Peyer's patch (tissue), 4 donors: Measurements from ENCODE around the gene FAM50A. TPM values are rescaled to one million over a fixed set of nuclear protein-coding genes. Genes with fewer than 3 reads are reported as not detected.
"Not testable (repeated sequence)": the region's sequence is repeated elsewhere in the genome, so short reads cannot be mapped to it uniquely, and the experiment has no call there.

ENCODE experiments used
- DNase-seq, 3 donors: peaks; one replicate each; pipeline ENCODE4 v3.0.0-alpha.2; 2017 to 2019
- H3K27ac ChIP-seq, 4 donors: fragments of 200-600 bp; sonication (generic); one replicate each; pipeline ENCODE4 v1.5.1; 2016 to 2019
- H3K27me3 ChIP-seq, 2 donors: fragments of 200-600 bp; sonication (generic); one replicate each; pipeline ENCODE4 v1.5.1; 2019
- H3K36me3 ChIP-seq, 3 donors: fragments of 200-600 bp; sonication (generic); one replicate each; pipeline ENCODE4 v1.5.1; 2016 to 2019
- H3K4me1 ChIP-seq, 4 donors: fragments of 200-600 bp; sonication (generic); one replicate each; pipeline ENCODE4 v1.5.1; 2016 to 2019
- H3K4me3 ChIP-seq, 4 donors: fragments of 200-600 bp; sonication (generic); 1 replicate in 3 of 4; 2 replicates in 1 of 4; pipeline ENCODE4 v1.5.1; 2016 to 2019; ENCODE audit warnings: mild to moderate bottlenecking in 1 of 4
- H3K9me3 ChIP-seq, 4 donors: fragments of 200-600 bp; sonication (generic); one replicate each; pipeline ENCODE4 v1.5.1; 2016 to 2019; ENCODE audit warnings: mild to moderate bottlenecking in 1 of 4
- POLR2A ChIP-seq, 2 donors: fragments of 450-650 bp; IDR thresholded peaks; one replicate each; pipeline ENCODE4 v1.5.1; 2017; ENCODE audit warnings: antibody characterized with exemption in 2 of 2, mild to moderate bottlenecking in 2 of 2, moderate library complexity in 2 of 2
- total RNA-seq, 4 donors: library from RNA; depleted of rRNA; stranded (reverse); fragments of >200 nt; gene quantifications; one replicate each; pipeline ENCODE4 v1.1.0, GENCODE V29; 2016
- TF ChIP-seq, protein P1 (sequence below), 6 experiments: fragments of 450-650 bp in 4 of 6; fragments of 200-600 bp in 2 of 6; sonication (generic) in 1 of 6; IDR thresholded peaks; one replicate each; pipeline ENCODE4 v1.5.1; 2017 to 2019; ENCODE audit warnings: antibody characterized with exemption in 6 of 6, mild to moderate bottlenecking in 3 of 6, moderate library complexity in 1 of 6

The FAM50A gene, protein sequence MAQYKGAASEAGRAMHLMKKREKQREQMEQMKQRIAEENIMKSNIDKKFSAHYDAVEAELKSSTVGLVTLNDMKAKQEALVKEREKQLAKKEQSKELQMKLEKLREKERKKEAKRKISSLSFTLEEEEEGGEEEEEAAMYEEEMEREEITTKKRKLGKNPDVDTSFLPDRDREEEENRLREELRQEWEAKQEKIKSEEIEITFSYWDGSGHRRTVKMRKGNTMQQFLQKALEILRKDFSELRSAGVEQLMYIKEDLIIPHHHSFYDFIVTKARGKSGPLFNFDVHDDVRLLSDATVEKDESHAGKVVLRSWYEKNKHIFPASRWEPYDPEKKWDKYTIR
- 100 to 1,000 TPM in 1 of 4 donors, 10 to 100 TPM in 3; 35.6 to 212 (median 54.6) TPM for total RNA-seq

DNA sequence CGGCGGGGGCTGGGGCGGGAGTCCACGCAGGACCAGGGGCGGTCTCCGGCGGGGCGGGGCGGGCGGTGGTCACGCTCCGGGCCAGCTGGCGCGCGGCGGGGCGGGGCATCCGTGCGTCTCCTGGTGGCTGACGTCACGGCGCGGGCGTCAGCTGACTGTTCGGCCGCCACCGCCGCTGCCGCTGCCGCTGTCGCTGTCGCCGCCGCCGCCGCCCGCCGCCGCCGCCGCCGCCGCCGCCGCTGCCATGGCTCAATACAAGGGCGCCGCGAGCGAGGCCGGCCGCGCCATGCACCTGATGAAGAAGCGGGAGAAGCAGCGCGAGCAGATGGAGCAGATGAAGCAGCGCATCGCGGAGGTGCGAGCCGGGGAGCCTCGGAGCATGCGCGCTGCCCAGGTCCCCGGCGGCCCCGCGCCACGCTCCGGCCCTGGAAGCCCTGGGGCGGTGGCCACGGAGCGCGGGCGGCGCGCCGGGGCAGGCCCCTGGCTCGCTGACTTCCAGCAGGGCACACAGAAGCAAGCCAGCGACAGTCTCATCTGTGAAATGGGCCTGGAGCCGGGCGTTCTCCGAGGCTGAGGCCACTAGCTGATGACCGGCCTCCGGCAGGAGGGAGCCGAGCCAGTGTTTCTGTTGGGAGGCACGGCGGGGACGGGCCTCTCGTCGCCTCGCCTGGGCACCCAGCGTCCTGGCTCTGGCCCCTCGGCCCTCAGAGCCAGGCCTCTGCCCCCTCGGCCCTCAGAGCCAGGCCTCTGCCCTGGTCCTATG lies at the start of gene FAM50A:
Gene FAM50A (plus strand): TSS at position 150 of the 763 bp plus-strand sequence. CDS start 95 bp downstream, at position 245.
- TF ChIP-seq POLR2A (IDR thresholded peaks at IDR 0.05): peak in 1 of 2 donors; percentile 66
- TF ChIP-seq, protein P1, sequence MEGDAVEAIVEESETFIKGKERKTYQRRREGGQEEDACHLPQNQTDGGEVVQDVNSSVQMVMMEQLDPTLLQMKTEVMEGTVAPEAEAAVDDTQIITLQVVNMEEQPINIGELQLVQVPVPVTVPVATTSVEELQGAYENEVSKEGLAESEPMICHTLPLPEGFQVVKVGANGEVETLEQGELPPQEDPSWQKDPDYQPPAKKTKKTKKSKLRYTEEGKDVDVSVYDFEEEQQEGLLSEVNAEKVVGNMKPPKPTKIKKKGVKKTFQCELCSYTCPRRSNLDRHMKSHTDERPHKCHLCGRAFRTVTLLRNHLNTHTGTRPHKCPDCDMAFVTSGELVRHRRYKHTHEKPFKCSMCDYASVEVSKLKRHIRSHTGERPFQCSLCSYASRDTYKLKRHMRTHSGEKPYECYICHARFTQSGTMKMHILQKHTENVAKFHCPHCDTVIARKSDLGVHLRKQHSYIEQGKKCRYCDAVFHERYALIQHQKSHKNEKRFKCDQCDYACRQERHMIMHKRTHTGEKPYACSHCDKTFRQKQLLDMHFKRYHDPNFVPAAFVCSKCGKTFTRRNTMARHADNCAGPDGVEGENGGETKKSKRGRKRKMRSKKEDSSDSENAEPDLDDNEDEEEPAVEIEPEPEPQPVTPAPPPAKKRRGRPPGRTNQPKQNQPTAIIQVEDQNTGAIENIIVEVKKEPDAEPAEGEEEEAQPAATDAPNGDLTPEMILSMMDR (IDR thresholded peaks at IDR 0.05): peak in 3 of 6 experiments; percentile 20 to 43 (median 21)
- peaks cover 0 to 29% (median 0%) of the 10 kb centered on the region in 3 donors for H3K36me3 ChIP-seq
- H3K4me3 ChIP-seq: peak within 1 kb of the TSS; percentile 43 to 80 (median 60)
- H3K4me1 ChIP-seq: peaks cover 0 to 10% (median 3%) of the 10 kb centered on the region in 4 donors
- peak within 1 kb of the TSS; percentile 73 to 87 (median 81) for H3K27ac ChIP-seq
- peak; percentile 77 to 92 (median 85) for DNase-seq
- H3K9me3 ChIP-seq: no peaks in the 10 kb centered on the region
- H3K27me3 ChIP-seq: no peaks in the 10 kb centered on the region

GRCh38 chrX:154396363-154396762 lies 47.6 kb upstream of the FAM50A start:
- H3K4me3 ChIP-seq, H3K27me3 ChIP-seq, H3K9me3 ChIP-seq, DNase-seq: not testable (repeated sequence)
- Histone ChIP-seq H3K36me3 (peaks cover 0 to 21% (median 0%) of the 10 kb centered on the region in 3 donors), H3K4me1 (peaks cover 0 to 12% (median 0%) of the 10 kb centered on the region in 4 donors), H3K27ac (peak overlapping the region in 2 of 4 donors; percentile 96 to 99)

DNA sequence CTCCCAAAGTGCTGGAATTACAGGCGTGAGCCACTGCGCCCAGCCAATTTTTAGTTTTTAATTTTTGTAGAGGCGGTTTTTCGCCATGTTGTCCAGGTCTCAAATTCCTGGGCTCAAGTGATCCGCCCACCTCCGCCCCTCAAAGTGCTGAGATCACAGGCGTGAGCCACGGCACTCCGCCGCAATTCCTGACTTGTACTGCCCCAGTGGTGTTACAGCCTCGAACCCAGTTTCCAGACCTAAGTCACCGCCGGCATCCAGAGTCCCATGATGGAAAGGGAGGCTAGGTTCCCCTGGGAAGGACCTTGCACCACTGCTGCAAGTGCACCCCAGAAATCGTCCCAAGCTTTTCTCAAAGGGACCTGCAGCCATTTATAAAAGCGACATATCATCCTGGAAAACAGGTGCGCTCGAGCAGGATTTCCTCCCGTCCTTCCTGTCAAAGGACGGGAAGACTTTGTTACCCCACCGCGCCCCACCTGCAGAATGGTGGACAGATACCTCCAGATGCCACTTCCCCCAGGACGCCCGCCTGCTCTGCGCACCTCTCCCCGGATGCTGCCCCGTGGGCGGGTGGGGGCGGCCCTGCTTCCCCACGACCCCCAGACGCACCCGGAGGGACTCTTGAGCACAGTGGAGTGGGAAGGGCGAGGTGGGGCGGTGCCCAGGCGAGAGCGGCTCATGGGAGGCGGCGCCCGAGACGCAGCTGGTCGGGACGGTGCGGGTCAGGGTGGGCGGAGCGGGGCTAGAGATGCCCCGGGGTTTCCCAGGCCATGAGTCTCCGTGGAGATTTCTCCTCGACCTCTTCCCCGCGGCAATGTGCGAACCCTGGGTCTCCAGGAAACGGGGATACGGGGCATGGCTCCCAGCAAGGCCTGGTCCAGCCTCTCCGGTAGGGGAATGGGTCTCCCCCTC lies 46.7 kb upstream of the FAM50A start:
- peaks cover 0 to 12% (median 0%) of the 10 kb centered on the region in 4 donors for H3K4me1 ChIP-seq
- no peaks in the 10 kb centered on the region for H3K9me3 ChIP-seq
- H3K27ac ChIP-seq: peak overlapping the region; percentile 92 to 99 (median 98)
- H3K27me3 ChIP-seq: no peaks in the 10 kb centered on the region
- peak; percentile 62 to 86 (median 84) for DNase-seq
- peak overlapping the region; percentile 44 to 74 (median 64) for H3K4me3 ChIP-seq
- H3K36me3 ChIP-seq: peaks cover 0 to 21% (median 0%) of the 10 kb centered on the region in 3 donors
- TF ChIP-seq, protein P1 (IDR thresholded peaks at IDR 0.05): no peak
- TF ChIP-seq POLR2A (IDR thresholded peaks at IDR 0.05): peak in 1 of 2 donors; percentile 36

GRCh38 chrX:154397888-154398667 lies 45.9 kb upstream of the FAM50A start, which contains the start of gene RPL10:
RPL10 (plus strand) TSS chrX:154398377; CDS start chrX:154398520, 143 bp downstream.
- H3K9me3 ChIP-seq: no peaks in the 10 kb centered on the region
- H3K36me3 ChIP-seq: peaks cover 0 to 21% (median 0%) of the 10 kb centered on the region in 3 donors
- peak; percentile 93 to 94 for TF ChIP-seq POLR2A (IDR thresholded peaks at IDR 0.05)
- TF ChIP-seq, protein P1 (IDR thresholded peaks at IDR 0.05): no peak
- H3K27ac ChIP-seq: peak within 1 kb of the TSS; percentile 92 to 99 (median 98)
- H3K27me3 ChIP-seq: no peaks in the 10 kb centered on the region
- peaks cover 0 to 12% (median 0%) of the 10 kb centered on the region in 4 donors for H3K4me1 ChIP-seq
- H3K4me3 ChIP-seq: peak within 1 kb of the TSS; percentile 44 to 74 (median 64)
- DNase-seq: peak; percentile 86 to 97 (median 91)
